Chondrocyte (in vitro differentiated cells): ENCODE results near the gene FHIT. TPM values are rescaled to one million over a fixed set of nuclear protein-coding genes. Genes with fewer than 3 reads are reported as not detected.

Experiments used
- DNase-seq: peaks from one replicate; pipeline ENCODE4 v3.0.0; 2021; ENCODE audit warnings: mixed read lengths, low spot score
- H3K27ac Mint-ChIP-seq: one replicate; pipeline ENCODE4 v1.8.0; 2021; ENCODE audit warnings: mild to moderate bottlenecking, moderate library complexity, mixed read lengths; ENCODE audit not compliant: unreplicated experiment
- H3K27me3 Mint-ChIP-seq: 2 replicates; pipeline ENCODE4 v1.8.0; 2021; ENCODE audit warnings: low read depth, mixed read lengths
- H3K36me3 Mint-ChIP-seq: 2 replicates; pipeline ENCODE4 v1.8.0; 2021; ENCODE audit warnings: low read depth, mixed read lengths
- H3K4me1 Mint-ChIP-seq: 2 replicates; pipeline ENCODE4 v1.8.0; 2021; ENCODE audit warnings: low read depth, mild to moderate bottlenecking, mixed read lengths
- H3K4me3 Mint-ChIP-seq: one replicate; pipeline ENCODE4 v1.8.0; 2021; ENCODE audit warnings: mild to moderate bottlenecking, moderate library complexity, mixed read lengths; ENCODE audit not compliant: unreplicated experiment
- H3K9me3 Mint-ChIP-seq: 2 replicates; pipeline ENCODE4 v1.8.0; 2021; ENCODE audit warnings: low read depth, mixed read lengths
- CTCF ChIP-seq: fragments of 200-600 bp; sonication (generic); IDR thresholded peaks from 2 replicates; pipeline ENCODE4 v1.5.0; 2021; ENCODE audit warnings: antibody characterized with exemption, mild to moderate bottlenecking, moderate library complexity
- total RNA-seq: library from RNA; stranded (reverse); gene quantifications from 3 replicates; pipeline ENCODE4 v1.2.1, GENCODE V29; 2021

FHIT gene
- total RNA-seq, 1 donor from 2014 or later: 3.8 TPM

- DNase-seq: no peak
- H3K27me3 Mint-ChIP-seq: peaks cover 2% of the 10 kb centered on the region
- TF ChIP-seq CTCF: no peak
- H3K36me3 Mint-ChIP-seq: no peaks in the 10 kb centered on the region
- peaks cover 2% of the 10 kb centered on the region for H3K9me3 Mint-ChIP-seq
- H3K27ac Mint-ChIP-seq: no peak overlapping the region
- H3K4me3 Mint-ChIP-seq: no peak overlapping the region
- peaks cover 12% of the 10 kb centered on the region for H3K4me1 Mint-ChIP-seq
Measured at GRCh38 chr3:61081554-61081953, 169.7 kb downstream of the FHIT start.

GRCh38 chr3:61080737-61081445, 170.4 kb downstream of the FHIT start:
- peak overlapping the region; percentile 52 for H3K27ac Mint-ChIP-seq
- peaks cover 2% of the 10 kb centered on the region for H3K9me3 Mint-ChIP-seq
- TF ChIP-seq CTCF: no peak
- H3K27me3 Mint-ChIP-seq: peaks cover 2% of the 10 kb centered on the region
- H3K4me1 Mint-ChIP-seq: peaks cover 12% of the 10 kb centered on the region
- H3K4me3 Mint-ChIP-seq: no peak overlapping the region
- H3K36me3 Mint-ChIP-seq: no peaks in the 10 kb centered on the region
- no peak for DNase-seq

- H3K36me3 Mint-ChIP-seq: no peaks in the 10 kb centered on the region
- no peaks in the 10 kb centered on the region for H3K9me3 Mint-ChIP-seq
- H3K4me1 Mint-ChIP-seq: peaks cover 12% of the 10 kb centered on the region
- no peak for DNase-seq
- H3K27ac Mint-ChIP-seq: no peak overlapping the region
- TF ChIP-seq CTCF: no peak
- no peak overlapping the region for H3K4me3 Mint-ChIP-seq
- peaks cover 2% of the 10 kb centered on the region for H3K27me3 Mint-ChIP-seq
Measured at GRCh38 chr3:61078048-61078752, 173.1 kb downstream of the FHIT start.

GRCh38 chr3:61077551-61077950, 173.7 kb downstream of the FHIT start:
- H3K4me1 Mint-ChIP-seq: peaks cover 12% of the 10 kb centered on the region
- no peaks in the 10 kb centered on the region for H3K9me3 Mint-ChIP-seq
- H3K36me3 Mint-ChIP-seq: no peaks in the 10 kb centered on the region
- TF ChIP-seq CTCF: no peak
- DNase-seq: no peak
- peaks cover 2% of the 10 kb centered on the region for H3K27me3 Mint-ChIP-seq
- H3K27ac Mint-ChIP-seq: no peak overlapping the region
- no peak overlapping the region for H3K4me3 Mint-ChIP-seq

GRCh38 chr3:61074783-61075182, 176.5 kb downstream of the FHIT start:
- Mint-ChIP-seq H3K4me3 (no peak overlapping the region), H3K36me3 (no peaks in the 10 kb centered on the region), H3K9me3 (no peaks in the 10 kb centered on the region), H3K27ac (no peak overlapping the region), H3K27me3 (peaks cover 2% of the 10 kb centered on the region), H3K4me1 (no peaks in the 10 kb centered on the region)
- no peak for DNase-seq
- TF ChIP-seq CTCF: no peak
